SU-DHL-6 (cell line): ENCODE data around the gene ZCCHC24.

ENCODE experiments used
- H2AFZ ChIP-seq: fragments of 200-600 bp; sonication (generic); 2 replicates; pipeline ENCODE4 v1.6.1; 2014; ENCODE audit warnings: low read depth, mild to moderate bottlenecking, moderate library complexity, mixed read lengths, antibody characterized with exemption, low read length; ENCODE audit not compliant: severe bottlenecking
- H3F3A ChIP-seq: fragments of 200-600 bp; shearing (Covaris generic); 2 replicates; pipeline ENCODE4 v1.6.0; 2016; ENCODE audit warnings: antibody characterized with exemption, mild to moderate bottlenecking; ENCODE audit not compliant: insufficient read depth
- H3K27ac ChIP-seq: fragments of 200-600 bp; sonication (generic); 2 replicates; pipeline ENCODE4 v1.5.1; 2016; ENCODE audit warnings: low read depth, mild to moderate bottlenecking, low read length, moderate library complexity, mixed read lengths
- H3K27me3 ChIP-seq: fragments of 200-600 bp; sonication (generic), shearing (Covaris generic); 2 replicates; pipeline ENCODE4 v1.6.0; 2014; ENCODE audit warnings: mild to moderate bottlenecking, low read length
- H3K36me3 ChIP-seq: fragments of 200-600 bp; sonication (generic); 2 replicates; pipeline ENCODE4 v1.6.1; 2014; ENCODE audit warnings: mild to moderate bottlenecking, low read length, mixed read lengths
- H3K4me2 ChIP-seq: fragments of 300-600, 200-600 bp; shearing (Covaris generic), sonication (generic); 2 replicates; pipeline ENCODE4 v1.6.0; 2014; ENCODE audit warnings: low read length, low read depth, mild to moderate bottlenecking; ENCODE audit not compliant: poor library complexity, severe bottlenecking
- H3K4me3 ChIP-seq: fragments of 200-600 bp; sonication (generic); 2 replicates; pipeline ENCODE4 v1.5.1; 2014; ENCODE audit warnings: antibody characterized with exemption, low read length, mild to moderate bottlenecking, mixed read lengths; ENCODE audit not compliant: insufficient read depth, poor library complexity, severe bottlenecking
- H3K79me2 ChIP-seq: fragments of 200-600 bp; sonication (generic); 2 replicates; pipeline ENCODE4 v1.6.1; 2014; ENCODE audit warnings: mild to moderate bottlenecking, low read length, moderate library complexity; ENCODE audit not compliant: insufficient read depth
- H3K9ac ChIP-seq: fragments of 200-600 bp; sonication (generic); 2 replicates; pipeline ENCODE4 v1.7.0; 2014; ENCODE audit warnings: mild to moderate bottlenecking, low read length
- H3K9me2 ChIP-seq: fragments of 200-600 bp; sonication (generic); replicated peaks from 2 replicates; pipeline ENCODE4 v1.6.1; 2014; ENCODE audit warnings: low read length; ENCODE audit not compliant: insufficient read depth
- H3K9me3 ChIP-seq: fragments of 200-600 bp; sonication (generic); 2 replicates; pipeline ENCODE4 v1.6.1; 2014; ENCODE audit warnings: low read length, mixed read lengths; ENCODE audit not compliant: insufficient read depth
- H4K20me1 ChIP-seq: fragments of 200-600 bp; sonication (generic); 2 replicates; pipeline ENCODE4 v1.6.1; 2014; ENCODE audit warnings: low read depth, mild to moderate bottlenecking, antibody characterized with exemption, low read length, moderate library complexity, mixed read lengths
- CTCF ChIP-seq: fragments of 200-600 bp; sonication (generic); IDR thresholded peaks from one replicate; pipeline ENCODE4 v1.5.1; 2017; ENCODE audit warnings: antibody characterized with exemption, mild to moderate bottlenecking, low read length, moderate library complexity; ENCODE audit not compliant: insufficient read depth, poor library complexity, severe bottlenecking
- EZH2phosphoT487 ChIP-seq: fragments of 200-600 bp; sonication (generic), shearing (Covaris generic); conservative IDR thresholded peaks from 2 replicates; pipeline ENCODE4 v1.6.1; 2018; ENCODE audit warnings: mild to moderate bottlenecking, antibody characterized with exemption, low read length, moderate library complexity, mixed read lengths

ZCCHC24 gene

GRCh38 chr10:79479283-79479909 is 34.0 kb upstream of the ZCCHC24 start:
- no peaks in the 10 kb centered on the region for H3K79me2 ChIP-seq
- no peaks in the 10 kb centered on the region for H3F3A ChIP-seq
- no peak overlapping the region for H3K4me2 ChIP-seq
- no peak overlapping the region for H2AFZ ChIP-seq
- H3K9me3 ChIP-seq: no peaks in the 10 kb centered on the region
- H3K27me3 ChIP-seq: no peaks in the 10 kb centered on the region; the same call in 1 of the 2 replicates
- H3K27ac ChIP-seq: no peak overlapping the region
- H3K4me3 ChIP-seq: no peak overlapping the region
- no peaks in the 10 kb centered on the region for H4K20me1 ChIP-seq
- H3K9ac ChIP-seq: no peak overlapping the region
- no peak for TF ChIP-seq EZH2phosphoT487
- no peak for TF ChIP-seq CTCF
- no peaks in the 10 kb centered on the region for H3K9me2 ChIP-seq
- no peaks in the 10 kb centered on the region for H3K36me3 ChIP-seq

GRCh38 chr10:79477456-79477855 is 32.0 kb upstream of the ZCCHC24 start:
- TF ChIP-seq EZH2phosphoT487 (no peak), CTCF (no peak)
- Histone ChIP-seq H3F3A (no peaks in the 10 kb centered on the region), H4K20me1 (no peaks in the 10 kb centered on the region), H3K27me3 (no peaks in the 10 kb centered on the region; the same call in 1 of the 2 replicates), H2AFZ (no peak overlapping the region), H3K4me2 (no peak overlapping the region), H3K36me3 (no peaks in the 10 kb centered on the region), H3K9ac (no peak overlapping the region), H3K9me2 (no peaks in the 10 kb centered on the region), H3K79me2 (no peaks in the 10 kb centered on the region), H3K4me3 (no peak overlapping the region), H3K27ac (no peak overlapping the region), H3K9me3 (no peaks in the 10 kb centered on the region)

- H2AFZ ChIP-seq: no peak overlapping the region
- H3K9ac ChIP-seq: no peak overlapping the region
- TF ChIP-seq EZH2phosphoT487 (no peak), CTCF (no peak)
- H3K27me3 ChIP-seq: no peaks in the 10 kb centered on the region; the same call in 1 of the 2 replicates
- H3K4me3 ChIP-seq: no peak overlapping the region
- H3K9me2 ChIP-seq: no peaks in the 10 kb centered on the region
- no peak overlapping the region for H3K4me2 ChIP-seq
- H4K20me1 ChIP-seq: no peaks in the 10 kb centered on the region
- no peaks in the 10 kb centered on the region for H3F3A ChIP-seq
- no peaks in the 10 kb centered on the region for H3K9me3 ChIP-seq
- H3K79me2 ChIP-seq: no peaks in the 10 kb centered on the region
- no peak overlapping the region for H3K27ac ChIP-seq
- no peaks in the 10 kb centered on the region for H3K36me3 ChIP-seq
Observed at GRCh38 chr10:79476645-79477044, 31.2 kb upstream of the ZCCHC24 start.
